CD1c-positive myeloid dendritic cell (primary cell): Measurements from ENCODE around the gene CD6.
"Not testable (repeated sequence)": the region's sequence is repeated elsewhere in the genome, so short reads cannot be mapped to it uniquely, and the experiment has no call there.

Experiments
- DNase-seq: peaks from one replicate; pipeline ENCODE4 v3.0.0-alpha.2; 2016; ENCODE audit errors: extremely low spot score

Gene CD6

GRCh38 chr11:61055776-61056175 is 84.3 kb downstream of the CD6 start:
- no peak for DNase-seq

DNA sequence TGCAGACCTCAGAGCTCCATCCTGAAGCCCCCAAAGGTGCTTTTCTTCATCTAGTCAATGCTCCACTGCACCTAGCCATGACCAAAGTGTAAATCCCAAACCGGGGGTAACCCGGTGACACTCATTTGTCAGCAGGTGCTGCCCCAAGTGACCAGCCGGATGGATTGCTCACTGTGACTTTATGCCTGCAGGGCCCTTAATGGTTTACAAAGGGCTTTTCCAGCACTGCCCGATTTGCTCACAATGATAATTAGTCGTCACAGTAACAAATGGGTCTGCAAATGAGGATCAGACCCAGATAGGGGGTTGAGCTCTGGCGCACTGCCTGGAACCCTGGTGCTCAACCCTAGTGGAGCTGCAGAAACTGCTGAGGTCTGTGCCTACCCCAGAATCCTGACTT is 85.1 kb downstream of the CD6 start:
- no peak for DNase-seq

DNA sequence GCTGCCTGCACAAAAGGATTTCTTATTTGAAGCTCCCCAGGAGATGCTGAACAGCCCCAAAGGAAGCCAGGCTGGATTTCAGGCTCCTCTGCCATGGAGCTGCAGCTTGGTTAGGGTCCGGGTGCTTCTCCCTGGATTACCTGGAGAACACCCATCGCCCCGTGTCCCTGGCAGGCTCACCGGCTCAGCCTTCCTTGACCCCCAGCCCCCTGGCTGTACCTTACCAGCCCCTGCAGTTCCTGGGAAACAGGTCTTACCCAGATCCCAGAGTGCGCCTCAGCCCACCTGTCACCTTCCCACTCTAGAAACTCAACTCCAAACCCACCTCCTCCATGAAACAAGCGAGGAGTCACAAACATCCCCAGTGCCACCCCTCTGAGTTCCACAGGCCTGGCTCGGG is 85.5 kb downstream of the CD6 start:
- no peak for DNase-seq

GRCh38 chr11:61057615-61058014 is 86.1 kb downstream of the CD6 start:
- DNase-seq: no peak

- no peak for DNase-seq
Measured at GRCh38 chr11:61058583-61059259, 87.2 kb downstream of the CD6 start.

DNA sequence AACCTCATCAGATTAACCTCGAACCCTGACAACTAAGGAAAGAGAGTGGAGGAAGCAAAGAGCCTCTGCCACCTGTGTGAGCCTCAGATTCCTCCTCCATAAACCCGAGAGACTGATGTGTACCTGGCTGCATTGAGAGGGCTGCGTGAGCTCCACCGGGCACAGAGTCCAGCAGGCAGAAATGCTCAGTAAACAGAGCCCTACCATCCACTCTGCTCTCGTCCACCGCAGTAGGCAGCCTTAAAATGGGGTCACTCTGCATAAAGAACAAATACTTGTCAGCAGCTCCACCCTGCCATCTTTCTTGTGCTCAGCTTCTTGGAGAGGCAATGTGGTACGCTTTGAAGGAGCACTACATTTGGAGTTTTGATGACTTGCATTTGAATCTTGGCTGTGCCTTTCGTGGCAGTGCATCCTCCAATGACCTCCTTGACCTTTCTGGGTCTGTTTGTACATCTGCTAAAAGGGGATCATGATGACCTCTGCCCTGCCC is 87.8 kb downstream of the CD6 start:
- no peak for DNase-seq

GRCh38 chr11:61061081-61061826 is 89.8 kb downstream of the CD6 start:
- DNase-seq: peak; percentile 90

DNA sequence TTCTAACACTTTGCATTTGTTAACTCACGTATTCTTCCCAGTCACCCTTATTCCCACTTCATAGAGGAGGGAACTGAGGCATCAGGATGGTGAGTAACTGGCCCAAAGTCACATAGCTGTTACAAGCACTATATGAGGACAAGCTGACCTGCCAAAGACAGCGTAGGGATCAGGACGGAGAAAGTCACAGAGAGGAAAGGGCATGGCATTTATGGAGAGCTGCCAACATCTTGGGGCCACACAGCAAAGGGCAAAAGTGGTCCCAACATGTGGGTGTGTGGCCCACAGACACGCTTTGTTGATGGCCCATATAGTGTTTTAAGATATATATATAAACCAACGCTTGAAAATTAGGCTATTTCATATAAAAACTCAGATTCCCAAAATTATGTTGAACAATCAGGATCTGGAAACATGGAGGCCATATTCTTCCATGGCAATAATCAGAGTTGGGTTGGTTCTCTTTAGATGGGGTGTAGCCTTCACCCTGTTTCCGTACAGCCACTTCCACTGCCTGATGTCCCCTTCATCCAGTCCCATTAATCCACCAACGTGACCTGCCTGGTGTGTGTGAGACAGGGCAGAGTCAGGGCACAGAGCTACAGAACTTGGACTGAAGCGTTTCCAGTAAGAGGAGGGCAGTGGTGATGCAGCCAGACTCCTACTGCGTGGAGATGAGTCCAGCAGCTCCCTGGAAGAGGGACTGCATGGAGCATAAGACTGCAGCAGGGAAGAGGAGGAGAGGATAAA is 90.9 kb downstream of the CD6 start:
- no peak for DNase-seq

DNA sequence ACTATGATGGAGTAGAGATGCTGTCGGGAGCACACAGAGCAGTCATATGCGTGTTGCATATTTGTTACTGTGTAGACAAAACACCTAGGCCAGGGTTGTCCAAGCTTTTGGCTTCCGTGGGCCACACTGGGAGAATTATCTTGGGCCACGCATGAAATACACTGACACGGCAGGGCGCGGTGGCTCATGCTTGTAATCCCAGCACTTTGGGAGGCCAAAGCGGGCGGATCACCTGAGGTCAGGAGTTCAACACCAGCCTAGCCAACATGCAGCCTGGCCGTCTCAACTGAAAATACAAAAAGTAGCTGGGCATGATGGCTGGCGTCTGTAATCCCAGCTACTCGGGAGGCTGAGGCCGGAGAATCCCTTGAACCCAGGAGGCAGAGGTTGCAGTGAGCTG is 93.8 kb downstream of the CD6 start:
- not testable (repeated sequence) for DNase-seq

GRCh38 chr11:61065955-61066638 is 94.6 kb downstream of the CD6 start:
- DNase-seq: peak; percentile 52

- DNase-seq: no peak
Measured at GRCh38 chr11:61066645-61067044, 95.2 kb downstream of the CD6 start.

GRCh38 chr11:61067782-61068446 is 96.4 kb downstream of the CD6 start:
- no peak for DNase-seq

- DNase-seq: no peak
Measured at GRCh38 chr11:61068581-61068980, 97.1 kb downstream of the CD6 start.

- DNase-seq: no peak
Measured at GRCh38 chr11:61069427-61069826, 97.9 kb downstream of the CD6 start.
